Upper lobe of left lung (tissue), 6 donors: ENCODE data around the gene ENG. TPM values are rescaled to one million over a fixed set of nuclear protein-coding genes. Genes with fewer than 3 reads are reported as not detected.

ENCODE experiments used
- ATAC-seq, 2 donors: fragments of 200-7000 bp; cut with Tn5 transposase; one replicate each; pipeline ENCODE4 v1.9.1; 2022; ENCODE audit warnings: mild to moderate bottlenecking in 2 of 2, moderate library complexity in 2 of 2; ENCODE audit not compliant: low FRiP score in 2 of 2
- DNase-seq, 2 donors: peaks; one replicate each; pipeline ENCODE4 v3.0.0-alpha.2; 2019 to 2020
- H3K27ac ChIP-seq, 4 donors: fragments of 200-600 bp; sonication (generic); one replicate each; pipeline ENCODE4 v1.5.1; 2016 to 2019
- H3K27me3 ChIP-seq, 4 donors: fragments of 200-600 bp; sonication (generic); one replicate each; pipeline ENCODE4 v1.5.1; 2017 to 2019
- H3K36me3 ChIP-seq, 4 donors: fragments of 200-600 bp; sonication (generic); one replicate each; pipeline ENCODE4 v1.5.1; 2016 to 2019
- H3K4me1 ChIP-seq, 4 donors: fragments of 200-600 bp; sonication (generic); one replicate each; pipeline ENCODE4 v1.5.1; 2018 to 2019
- H3K4me3 ChIP-seq, 4 donors: fragments of 200-600 bp; sonication (generic); one replicate each; pipeline ENCODE4 v1.5.1; 2017 to 2019; ENCODE audit warnings: mild to moderate bottlenecking in 2 of 4, moderate library complexity in 1 of 4
- H3K9me3 ChIP-seq, 4 donors: fragments of 200-600 bp; sonication (generic); one replicate each; pipeline ENCODE4 v1.5.1; 2018 to 2019
- CTCF ChIP-seq, 6 experiments: fragments of 450-650 bp in 4 of 6; fragments of 200-600 bp in 2 of 6; sonication (generic) in 2 of 6; IDR thresholded peaks; one replicate each; pipeline ENCODE4 v1.5.1; 2016 to 2019; ENCODE audit warnings: antibody characterized with exemption in 6 of 6
- EP300 ChIP-seq, 4 donors: sonication (generic); formaldehyde crosslinking; IDR thresholded peaks; one replicate each; pipeline ENCODE4 v1.5.1; 2017; ENCODE audit warnings: antibody characterized with exemption in 4 of 4, control low read depth in 2 of 4
- POLR2A ChIP-seq, 4 donors: fragments of 450-650 bp; IDR thresholded peaks; one replicate each; pipeline ENCODE4 v1.5.1; 2016 to 2017; ENCODE audit warnings: antibody characterized with exemption in 4 of 4, mild to moderate bottlenecking in 2 of 4
- POLR2AphosphoS5 ChIP-seq, 2 donors: sonication (generic); formaldehyde crosslinking; IDR thresholded peaks; one replicate each; pipeline ENCODE4 v1.5.1; 2017; ENCODE audit warnings: antibody characterized with exemption in 2 of 2
- WGBS, 2 donors: methylation state at CpG; one replicate each; pipeline ENCODE4 v1.1.5; 2017 to 2018; 5-methylcytosine and 5-hydroxymethylcytosine counted together
- total RNA-seq, 6 donors: library from RNA; depleted of rRNA in 4 of 6; stranded (reverse); fragments of >200 nt in 4 of 6; gene quantifications; one replicate each; pipeline versions ENCODE4 v1.1.0 to v1.2.1, GENCODE V29; 2016 to 2021
- donor health status: DM: no; HTN: no; CAD: no; lungs with moderate emphysema.
- donor health status: DM: no; HTN: yes; CAD: no; lungs with severe emphysema.

Gene ENG
- total RNA-seq, 6 donors from 2014 or later, result 45.7 to 378 (median 178) TPM

- TF ChIP-seq POLR2AphosphoS5 (IDR thresholded peaks at IDR 0.05) (no peak), EP300 (IDR thresholded peaks at IDR 0.05) (no peak), POLR2A (IDR thresholded peaks at IDR 0.05) (no peak), CTCF (IDR thresholded peaks at IDR 0.05) (no peak)
- Histone ChIP-seq H3K27ac (peak overlapping the region; percentile 65 to 84 (median 76)), H3K4me3 (no peak overlapping the region), H3K36me3 (peaks cover 5 to 40% (median 33%) of the 10 kb centered on the region in 4 donors), H3K27me3 (no peaks in the 10 kb centered on the region), H3K4me1 (peaks cover 23 to 54% (median 41%) of the 10 kb centered on the region in 4 donors), H3K9me3 (no peaks in the 10 kb centered on the region)
- DNase-seq (no peak), ATAC-seq (no peak)
- 67 to 68% methylated on average over 24 to 30 of the region's 30 CpGs for WGBS, 2 donors
These were observed 13.2 kb upstream of the ENG start for GRCh38 chr9:127867356-127868277.

- WGBS, 2 donors, result 91 to 96% methylated on average over 13 of the region's 13 CpGs
- Histone ChIP-seq H3K27me3 (no peaks in the 10 kb centered on the region), H3K27ac (peak overlapping the region in 3 of 4 donors; percentile 23 to 84 (median 74)), H3K36me3 (peaks cover 5 to 29% (median 23%) of the 10 kb centered on the region in 4 donors), H3K4me1 (peaks cover 34 to 65% (median 52%) of the 10 kb centered on the region in 4 donors), H3K4me3 (no peak overlapping the region), H3K9me3 (no peaks in the 10 kb centered on the region)
- TF ChIP-seq POLR2AphosphoS5 (IDR thresholded peaks at IDR 0.05) (no peak), CTCF (IDR thresholded peaks at IDR 0.05) (no peak), EP300 (IDR thresholded peaks at IDR 0.05) (no peak), POLR2A (IDR thresholded peaks at IDR 0.05) (no peak)
- DNase-seq, result no peak
- ATAC-seq, result no peak
These were observed 12.1 kb upstream of the ENG start for GRCh38 chr9:127866535-127866934.

GRCh38 chr9:127865645-127866464, 11.4 kb upstream of the ENG start:
- no peaks in the 10 kb centered on the region for H3K9me3 ChIP-seq
- no peak for DNase-seq
- H3K27ac ChIP-seq, result peak overlapping the region in 2 of 4 donors; percentile 64 to 74
- ATAC-seq, result no peak
- peaks cover 41 to 72% (median 59%) of the 10 kb centered on the region in 4 donors for H3K4me1 ChIP-seq
- no peaks in the 10 kb centered on the region for H3K27me3 ChIP-seq
- no peak overlapping the region for H3K4me3 ChIP-seq
- 75 to 76% methylated on average over 19 of the region's 19 CpGs for WGBS, 2 donors
- TF ChIP-seq CTCF (IDR thresholded peaks at IDR 0.05) (no peak), POLR2AphosphoS5 (IDR thresholded peaks at IDR 0.05) (no peak), POLR2A (IDR thresholded peaks at IDR 0.05) (no peak), EP300 (IDR thresholded peaks at IDR 0.05) (no peak)
- peaks cover 1 to 23% (median 17%) of the 10 kb centered on the region in 4 donors for H3K36me3 ChIP-seq

- H3K9me3 ChIP-seq, result no peaks in the 10 kb centered on the region
- TF ChIP-seq EP300 (IDR thresholded peaks at IDR 0.05) (no peak), POLR2A (IDR thresholded peaks at IDR 0.05) (no peak), CTCF (IDR thresholded peaks at IDR 0.05) (no peak), POLR2AphosphoS5 (IDR thresholded peaks at IDR 0.05) (no peak)
- peak overlapping the region; percentile 75 to 91 (median 84) for H3K27ac ChIP-seq
- peaks cover 0 to 10% (median 8%) of the 10 kb centered on the region in 4 donors for H3K36me3 ChIP-seq
- peaks cover 50 to 74% (median 65%) of the 10 kb centered on the region in 4 donors for H3K4me1 ChIP-seq
- ATAC-seq, result no peak
- H3K27me3 ChIP-seq, result no peaks in the 10 kb centered on the region
- H3K4me3 ChIP-seq, result no peak overlapping the region
- DNase-seq, result no peak
- 61 to 71% methylated on average over 13 of the region's 13 CpGs for WGBS, 2 donors
These were observed 8.7 kb upstream of the ENG start for GRCh38 chr9:127863191-127863621.
